ENCODE results near the gene TNFRSF12A.
A peak's percentile ranks its signal among the peaks of the same experiment; 100 is the strongest.

TNFRSF12A gene

GRCh38 chr16:3020604-3021448 lies 658 bp downstream of the TNFRSF12A start (continued):
- TF ChIP-seq PRDM2 (tag by site-specific recombination; IDR thresholded peaks at IDR 0.05; ENCODE audit: borderline replicate concordance) = 0 out of 2 replicates have a peak, but pooled peaks have one; percentile 19
- no peak for TF ChIP-seq AEBP2 (tag by site-specific recombination; IDR thresholded peaks at IDR 0.05; ENCODE audit: borderline replicate concordance)
- TF ChIP-seq RBAK (tag by site-specific recombination; IDR thresholded peaks at IDR 0.05) = no peak
- no peak for TF ChIP-seq ZNF302 (tag by site-specific recombination; IDR thresholded peaks at IDR 0.05; ENCODE audit: low read depth)
- no peak for TF ChIP-seq ZNF580 (tag by site-specific recombination; IDR thresholded peaks at IDR 0.05)
- no peak for TF ChIP-seq ZFP3 (tag by site-specific recombination; IDR thresholded peaks at IDR 0.05; ENCODE audit: low read depth)
- no peak for TF ChIP-seq ZNF202 (tag by site-specific recombination; IDR thresholded peaks at IDR 0.05; ENCODE audit: borderline replicate concordance)
- no peak for TF ChIP-seq ZNF16 (tag by site-specific recombination; IDR thresholded peaks at IDR 0.05; ENCODE audit: low read depth)
- TF ChIP-seq ZBTB8A (tag by site-specific recombination; IDR thresholded peaks at IDR 0.05) = peak; percentile 78
- TF ChIP-seq ZBTB6 (tag by site-specific recombination; IDR thresholded peaks at IDR 0.05) = no peak
- no peak for TF ChIP-seq YY2 (tag by site-specific recombination; IDR thresholded peaks at IDR 0.05)
- TF ChIP-seq ZNF692 (tag by site-specific recombination; IDR thresholded peaks at IDR 0.05) = peak; percentile 85
- no peak for TF ChIP-seq ZNF785 (tag by site-specific recombination; IDR thresholded peaks at IDR 0.05)
- peak; percentile 96 for TF ChIP-seq ZNF324 (tag by site-specific recombination; IDR thresholded peaks at IDR 0.05)
- TF ChIP-seq ZNF473 (tag by site-specific recombination; IDR thresholded peaks at IDR 0.05) = no peak
- peak; percentile 80 for TF ChIP-seq ZFP69B (tag by site-specific recombination; IDR thresholded peaks at IDR 0.05)
- TF ChIP-seq ZNF416 (tag by site-specific recombination; IDR thresholded peaks at IDR 0.05) = no peak
- no peak; the same call in 1 of the 2 replicates for TF ChIP-seq ZBTB20 (tag by site-specific recombination; IDR thresholded peaks at IDR 0.05)
- no peak for TF ChIP-seq ZNF548 (tag by site-specific recombination; IDR thresholded peaks at IDR 0.05)
- TF ChIP-seq GLIS2 (tag by site-specific recombination; IDR thresholded peaks at IDR 0.05) = peak; percentile 99
- TF ChIP-seq ZNF112 (tag by site-specific recombination; IDR thresholded peaks at IDR 0.05) = no peak
- TF ChIP-seq HOXD13 (CRISPR knock-in tag; IDR thresholded peaks at IDR 0.05; ENCODE audit: borderline replicate concordance) = peak; percentile 23; the same call in 1 of the 2 replicates
- no peak for TF ChIP-seq YY1 (tag by site-specific recombination; IDR thresholded peaks at IDR 0.05)
- peak; percentile 90 for TF ChIP-seq ZXDB (tag by site-specific recombination; IDR thresholded peaks at IDR 0.05)
- TF ChIP-seq ZNF223 (tag by site-specific recombination; IDR thresholded peaks at IDR 0.05) = no peak
- no peak for TF ChIP-seq ZNF169 (tag by site-specific recombination; IDR thresholded peaks at IDR 0.05)
- TF ChIP-seq ZNF426 (tag by site-specific recombination; IDR thresholded peaks at IDR 0.05) = no peak
- TF ChIP-seq ZNF23 (tag by site-specific recombination; IDR thresholded peaks at IDR 0.05; ENCODE audit: borderline replicate concordance) = no peak
- TF ChIP-seq KLF17 (tag by site-specific recombination; IDR thresholded peaks at IDR 0.05) = peak; percentile 99
